ENCODE data around the gene ASMT. TPM values are rescaled to one million over a fixed set of nuclear protein-coding genes. Genes with fewer than 3 reads are reported as not detected.
A peak's percentile ranks its signal among the peaks of the same experiment; 100 is the strongest.
"Not testable (repeated sequence)": the region's sequence is repeated elsewhere in the genome, so short reads cannot be mapped to it uniquely, and the experiment has no call there.

ASMT gene
- total RNA-seq, 1 donor from 2014 or later: not detected

DNA sequence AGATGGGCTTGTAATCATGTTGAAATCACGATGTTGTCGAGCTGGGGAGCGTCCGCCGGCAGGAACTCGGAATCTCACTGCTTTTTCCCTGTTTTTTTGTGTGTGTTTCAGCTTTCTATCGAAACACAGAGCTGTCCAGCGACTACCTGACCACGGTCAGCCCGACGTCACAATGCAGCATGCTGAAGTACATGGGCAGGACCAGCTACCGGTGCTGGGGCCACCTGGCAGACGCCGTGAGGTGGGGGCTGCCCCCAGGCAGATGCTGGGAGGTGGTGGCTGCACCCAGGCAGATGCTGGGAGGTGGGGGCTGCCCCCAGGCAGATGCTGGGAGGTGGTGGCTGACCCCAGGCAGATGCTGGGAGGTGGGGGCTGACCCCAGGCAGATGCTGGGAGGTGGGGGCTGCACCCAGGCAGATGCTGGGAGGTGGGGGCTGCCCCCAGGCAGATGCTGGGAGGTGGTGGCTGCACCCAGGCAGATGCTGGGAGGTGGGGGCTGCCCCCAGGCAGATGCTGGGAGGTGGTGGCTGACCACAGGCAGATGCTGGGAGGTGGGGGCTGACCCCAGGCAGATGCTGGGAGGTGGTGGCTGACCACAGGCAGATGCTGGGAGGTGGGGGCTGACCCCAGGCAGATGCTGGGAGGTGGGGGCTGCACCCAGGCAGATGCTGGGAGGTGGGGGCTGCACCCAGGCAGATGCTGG is 9.4 kb downstream of the ASMT start:
- DNase-seq (ENCODE audit: low spot score); intact Hi-C loops (cut with DNase I): not testable (repeated sequence)

DNA sequence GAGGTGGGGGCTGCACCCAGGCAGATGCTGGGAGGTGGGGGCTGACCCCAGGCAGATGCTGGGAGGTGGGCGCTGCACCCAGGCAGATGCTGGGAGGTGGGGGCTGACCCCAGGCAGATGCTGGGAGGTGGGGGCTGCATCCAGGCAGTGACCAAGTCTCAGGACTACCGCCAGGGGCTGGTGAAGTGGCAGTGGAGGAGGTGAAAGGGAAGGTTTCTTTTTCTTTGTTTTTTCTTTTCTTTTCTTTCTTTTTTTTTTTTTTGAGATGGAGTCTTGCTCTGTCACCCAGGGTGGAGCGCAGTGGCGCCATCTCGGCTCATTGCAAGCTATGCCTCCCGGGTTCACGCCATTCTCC is 10.0 kb downstream of the ASMT start:
- DNase-seq (ENCODE audit: low spot score); intact Hi-C loops (cut with DNase I): not testable (repeated sequence)

DNA sequence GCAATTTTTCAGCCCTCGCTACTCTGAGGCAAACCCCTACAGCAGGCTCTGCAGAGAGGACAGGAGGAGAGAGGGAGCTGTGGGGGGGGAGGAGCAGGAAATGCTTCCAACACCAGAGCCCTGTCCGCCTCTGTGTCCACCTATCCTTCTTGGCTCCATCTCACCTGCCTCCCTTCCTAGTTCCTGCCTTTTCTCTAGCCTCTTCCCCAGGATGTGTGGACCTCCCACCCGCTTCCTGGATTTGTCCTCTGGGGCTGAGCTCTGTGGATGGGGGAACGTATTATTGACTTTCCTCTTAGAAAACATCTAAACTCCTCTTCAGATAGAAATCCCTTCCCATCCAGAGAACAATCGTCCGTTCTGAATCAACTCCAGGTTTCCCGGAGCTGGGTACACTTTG is 14.4 kb downstream of the ASMT start:
- intact Hi-C loops (cut with DNase I): no loop called here
- no peak for DNase-seq (ENCODE audit: low spot score)

GRCh38 chrX:1646009-1646408 is 31.1 kb downstream of the ASMT start:
- intact Hi-C loops (cut with DNase I): no loop called here
- no peak for DNase-seq (ENCODE audit: low spot score)

GRCh38 chrX:1649621-1650020 is 34.8 kb downstream of the ASMT start:
- no peak for DNase-seq (ENCODE audit: low spot score)
- intact Hi-C loops (cut with DNase I): no loop called here

DNA sequence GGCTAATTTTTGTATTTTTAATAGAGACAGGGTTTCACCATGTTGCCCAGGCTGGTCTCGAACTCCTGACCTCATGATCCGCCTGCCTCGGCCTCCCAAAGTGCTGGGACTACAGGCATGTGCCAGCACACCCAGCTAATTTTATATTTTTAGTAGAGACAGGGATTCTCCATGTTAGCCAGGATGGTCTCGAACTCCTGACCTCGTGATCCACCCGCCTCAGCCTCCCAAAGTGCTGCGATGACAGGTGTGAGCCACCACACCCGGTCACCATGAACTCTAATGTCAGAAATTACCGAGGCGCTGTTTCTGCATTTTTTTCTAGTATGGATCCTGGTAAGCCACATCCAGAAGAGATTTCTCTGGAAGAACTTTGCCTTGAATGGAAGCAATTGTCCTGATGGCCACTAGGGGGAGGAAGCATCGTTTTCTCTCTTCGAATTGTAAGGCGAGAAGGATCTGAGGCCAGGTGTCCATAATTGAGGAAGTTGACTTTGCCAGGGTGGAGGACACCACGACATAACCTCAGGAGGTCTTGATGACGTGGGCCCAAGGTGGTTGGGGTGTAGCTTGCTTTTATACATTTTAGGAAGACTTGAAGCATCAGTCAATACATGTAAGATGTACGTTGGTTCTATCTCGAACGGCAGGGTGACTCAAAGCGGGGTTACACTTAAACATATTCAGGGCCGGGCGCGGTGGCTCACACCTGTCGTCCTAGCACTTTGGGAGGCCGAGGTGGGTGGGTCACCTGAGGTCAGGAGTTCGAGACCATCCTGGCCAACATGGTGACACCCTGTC is 37.4 kb downstream of the ASMT start:
- not testable (repeated sequence) for DNase-seq (ENCODE audit: low spot score)
- intact Hi-C loops (cut with DNase I): loop anchor here (2.0 kb wide), 1 partner anchor 943 kb away; no protein-coding TSS in a partner anchor

DNA sequence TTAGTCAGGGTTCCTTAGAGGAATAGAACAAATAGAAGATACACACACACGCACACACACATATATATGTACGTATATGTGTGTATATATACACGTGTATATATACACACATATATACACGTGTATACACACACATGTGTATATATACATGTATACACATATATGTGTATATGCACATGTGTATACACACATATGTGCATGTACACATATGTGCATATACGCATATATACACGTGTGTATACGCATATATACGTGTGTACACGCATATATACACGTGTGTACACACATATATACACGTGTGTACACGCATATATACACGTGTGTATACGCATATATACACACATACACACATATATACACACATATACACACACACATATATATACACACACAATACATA is 41.5 kb downstream of the ASMT start:
- no peak for DNase-seq (ENCODE audit: low spot score)
- intact Hi-C loops (cut with DNase I): no loop called here

DNA sequence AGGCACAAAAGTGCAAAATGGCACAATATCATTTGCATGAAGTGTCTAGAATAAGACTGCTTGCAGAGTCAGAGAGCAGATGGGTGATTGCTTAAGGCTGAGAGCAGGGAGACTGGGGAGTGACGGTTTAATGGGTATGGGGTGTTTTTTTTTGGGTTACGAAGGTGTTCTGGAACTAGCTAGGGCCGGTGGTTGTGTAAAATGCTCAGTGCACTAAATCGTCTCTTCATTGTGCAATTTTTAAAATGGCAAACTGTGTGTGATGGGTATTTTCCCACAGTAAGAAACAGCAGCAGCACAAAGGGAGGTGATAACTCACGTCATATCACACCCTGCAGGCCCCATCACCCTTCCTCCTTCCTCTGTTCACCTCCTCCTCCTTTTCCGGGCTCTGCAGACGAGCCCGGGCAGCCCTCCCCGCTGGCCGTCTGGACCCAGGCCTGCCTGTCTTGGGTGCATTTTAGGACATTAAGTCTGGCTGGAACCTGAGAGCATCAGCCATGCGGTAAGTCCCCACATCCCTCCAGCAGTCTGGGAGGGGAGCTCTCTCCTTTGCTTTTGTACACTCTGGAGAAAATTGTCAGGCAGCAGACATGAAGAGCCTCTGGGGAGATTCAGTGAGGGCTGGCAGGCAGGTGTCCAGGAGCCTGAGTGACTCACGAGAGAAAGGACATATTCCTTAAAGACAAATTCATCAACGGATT is 42.7 kb downstream of the ASMT start:
- intact Hi-C loops (cut with DNase I): no loop called here
- DNase-seq (ENCODE audit: low spot score): no peak

DNA sequence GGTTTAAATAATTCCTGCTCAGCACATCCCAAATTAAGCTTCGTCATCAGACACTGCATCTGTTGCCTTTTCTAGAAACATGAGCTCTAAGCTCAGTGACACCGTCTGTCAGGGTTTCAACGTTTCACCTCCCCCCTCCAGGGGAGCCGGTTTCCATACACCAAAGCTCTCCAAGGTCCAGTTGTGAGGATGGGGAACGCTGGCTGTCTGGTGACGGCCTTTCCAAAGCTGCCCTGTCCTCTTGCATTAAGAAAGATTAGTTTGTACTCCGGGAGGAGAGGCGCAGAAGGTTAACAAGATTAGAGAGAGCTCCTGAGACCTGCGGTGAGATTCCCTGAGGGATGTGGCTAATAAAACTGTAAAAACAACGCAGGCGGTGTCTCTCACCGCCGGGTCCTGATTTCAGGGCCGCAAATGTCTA is 43.2 kb downstream of the ASMT start:
- intact Hi-C loops (cut with DNase I): no loop called here
- no peak for DNase-seq (ENCODE audit: low spot score)

DNA sequence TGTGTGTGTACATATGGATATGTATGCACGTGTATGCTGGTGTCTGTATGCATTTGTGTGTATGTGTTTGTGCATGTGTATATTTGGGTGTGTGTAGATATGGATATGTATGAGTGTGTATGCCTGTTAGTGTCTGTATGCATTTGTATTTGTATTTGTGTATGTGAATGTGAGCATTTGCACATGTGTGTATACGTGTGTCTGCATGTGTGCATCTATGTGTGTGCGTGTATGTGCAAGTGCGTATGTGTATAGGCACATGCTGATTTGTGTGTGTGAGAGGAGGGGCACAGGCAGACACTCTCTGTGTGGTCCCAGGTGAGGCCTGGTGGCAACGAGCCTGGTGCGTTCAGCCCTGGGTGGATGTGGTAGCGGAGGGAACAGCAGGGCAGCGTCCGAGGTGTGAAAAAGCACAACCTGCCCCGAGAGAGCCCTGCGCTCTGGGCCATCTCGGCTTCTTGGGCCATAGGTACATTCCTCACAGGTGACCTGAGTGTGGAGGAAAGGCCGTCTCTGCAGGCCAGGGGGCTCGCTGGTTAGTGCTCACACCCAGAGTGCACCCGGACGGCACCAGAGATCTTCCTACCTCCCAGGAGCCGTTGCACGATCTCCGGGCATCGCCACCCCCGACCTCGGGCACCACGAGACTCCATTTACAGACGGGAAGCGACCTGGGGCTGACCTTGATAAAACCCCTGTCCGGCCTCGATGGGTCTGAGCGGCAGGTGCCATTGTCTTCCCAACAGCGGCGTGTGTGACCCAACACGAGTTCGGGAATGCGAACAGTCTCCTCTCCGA is 45.0 kb downstream of the ASMT start:
- DNase-seq (ENCODE audit: low spot score): no peak
- intact Hi-C loops (cut with DNase I): no loop called here

GRCh38 chrX:1661048-1661921 is 46.4 kb downstream of the ASMT start:
- intact Hi-C loops (cut with DNase I): no loop called here
- peak; percentile 84 for DNase-seq (ENCODE audit: low spot score)

- intact Hi-C loops (cut with DNase I): no loop called here
- DNase-seq (ENCODE audit: low spot score): no peak
These were observed 47.0 kb downstream of the ASMT start for GRCh38 chrX:1661922-1662221.

DNA sequence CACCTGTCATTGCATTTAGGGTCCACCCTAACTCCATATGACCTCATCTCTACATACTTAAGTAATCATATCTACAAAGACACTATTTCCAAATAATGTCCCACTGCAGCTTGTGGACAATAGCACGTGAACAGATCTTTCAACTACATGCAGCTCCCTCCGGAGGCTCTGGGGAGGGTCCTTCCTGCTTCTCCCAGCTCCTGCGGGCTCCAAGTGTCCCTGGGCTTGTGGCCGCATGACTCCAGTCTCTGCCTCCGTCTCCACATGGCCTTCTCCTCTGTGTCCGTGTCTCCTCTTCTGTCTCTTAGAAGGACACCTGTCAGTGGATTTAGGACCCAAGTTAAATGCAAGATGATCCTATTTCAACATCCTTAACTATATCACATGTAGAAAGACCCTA is 52.7 kb downstream of the ASMT start:
- DNase-seq (ENCODE audit: low spot score): no peak
- intact Hi-C loops (cut with DNase I): no loop called here

GRCh38 chrX:1673337-1673736 is 58.5 kb downstream of the ASMT start:
- intact Hi-C loops (cut with DNase I): no loop called here
- no peak for DNase-seq (ENCODE audit: low spot score)

GRCh38 chrX:1676866-1677265 is 62.0 kb downstream of the ASMT start:
- intact Hi-C loops (cut with DNase I): no loop called here
- no peak for DNase-seq (ENCODE audit: low spot score)

DNA sequence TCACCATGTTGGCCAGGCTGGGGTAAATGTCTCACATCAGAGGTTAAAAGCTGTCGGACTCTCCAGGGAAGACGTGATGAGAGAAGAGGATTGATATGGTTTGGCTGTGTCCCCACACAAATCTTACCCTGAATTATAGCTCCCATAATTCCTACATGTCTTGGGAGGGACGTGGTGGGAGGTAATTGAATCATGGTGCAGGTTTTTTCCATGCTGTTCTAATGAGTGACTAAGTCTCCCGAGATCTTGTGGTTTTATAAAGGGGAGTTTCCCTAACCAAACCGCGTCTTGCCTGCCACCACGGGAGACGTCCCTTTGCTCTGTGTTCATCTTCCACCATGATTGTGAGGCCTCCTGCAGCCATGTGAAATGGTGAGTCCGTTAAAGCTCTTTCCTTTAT is 64.4 kb downstream of the ASMT start:
- DNase-seq (ENCODE audit: low spot score): no peak
- intact Hi-C loops (cut with DNase I): no loop called here

DNA sequence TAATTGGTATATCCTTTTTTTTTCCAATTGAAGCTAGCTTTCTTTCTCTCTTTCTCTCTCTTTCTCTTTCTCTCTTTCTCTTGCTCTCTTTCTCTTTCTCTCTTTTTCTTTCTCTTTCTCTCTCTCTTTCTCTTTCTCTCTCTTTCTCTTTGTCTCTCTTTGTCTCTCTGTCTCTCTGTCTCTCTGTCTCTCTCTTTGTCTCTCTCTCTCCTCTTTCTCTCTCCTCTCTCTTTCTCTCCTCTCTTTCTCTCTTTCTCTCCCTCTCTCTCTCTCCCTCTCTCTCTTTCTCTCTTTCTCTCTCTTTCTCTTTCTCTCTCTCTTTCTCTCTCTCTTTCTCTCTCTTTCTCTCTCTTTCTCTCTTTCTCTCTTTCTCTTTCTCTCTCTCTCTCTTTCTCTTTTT is 66.6 kb downstream of the ASMT start:
- intact Hi-C loops (cut with DNase I): no loop called here

DNA sequence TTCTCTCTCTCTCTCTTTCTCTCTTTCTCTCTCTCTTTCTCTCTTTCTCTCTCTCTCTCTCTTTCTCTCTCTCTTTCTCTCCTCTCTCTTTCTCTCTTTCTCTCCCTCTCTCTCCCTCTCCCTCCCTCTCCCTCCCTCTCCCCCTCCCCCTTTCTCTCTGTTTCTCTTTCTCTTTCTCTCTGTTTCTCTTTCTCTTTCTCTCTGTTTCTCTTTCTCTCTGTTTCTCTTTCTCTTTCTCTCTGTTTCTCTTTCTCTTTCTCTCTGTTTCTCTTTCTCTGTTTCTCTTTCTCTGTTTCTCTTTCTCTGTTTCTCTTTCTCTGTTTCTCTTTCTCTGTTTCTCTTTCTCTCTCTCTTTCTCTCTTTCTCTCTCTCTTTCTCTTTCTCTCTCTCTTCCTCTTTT is 67.0 kb downstream of the ASMT start:
- intact Hi-C loops (cut with DNase I); DNase-seq (ENCODE audit: low spot score): not testable (repeated sequence)

More for the DNA sequence above, 66.6 kb downstream of the ASMT start:
- DNase-seq (ENCODE audit: low spot score): no peak

DNA sequence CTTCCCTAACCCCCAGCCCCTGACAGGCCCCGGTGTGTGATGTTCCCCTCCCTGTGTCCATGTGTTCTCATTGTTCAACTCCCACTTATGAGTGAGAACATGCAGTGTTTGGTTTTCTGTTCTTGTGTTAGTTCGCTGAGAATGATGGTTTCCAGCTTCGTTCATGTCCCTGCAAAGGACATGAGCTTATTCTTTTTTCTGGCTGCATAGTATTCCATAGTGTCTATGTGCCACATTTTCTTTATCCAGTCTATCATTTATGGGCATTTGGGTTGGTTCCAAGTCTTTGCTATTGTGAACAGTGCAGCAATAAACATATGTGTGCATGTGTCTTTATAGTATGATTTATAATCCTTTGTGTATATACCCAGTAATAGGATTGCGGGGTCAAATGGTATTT is 67.6 kb downstream of the ASMT start:
- intact Hi-C loops (cut with DNase I); DNase-seq (ENCODE audit: low spot score): not testable (repeated sequence)

Measured in cardiac septum (tissue), 1 donor.